GM18907 (cell line): ENCODE results near the gene RASSF7.

Source experiments
- ATAC-seq: cut with Tn5 transposase; IDR thresholded peaks from one replicate; pipeline ENCODE4 v1.9.1; 2021; ENCODE audit warnings: mild to moderate bottlenecking, moderate library complexity; ENCODE audit not compliant: unreplicated experiment

Gene RASSF7

DNA sequence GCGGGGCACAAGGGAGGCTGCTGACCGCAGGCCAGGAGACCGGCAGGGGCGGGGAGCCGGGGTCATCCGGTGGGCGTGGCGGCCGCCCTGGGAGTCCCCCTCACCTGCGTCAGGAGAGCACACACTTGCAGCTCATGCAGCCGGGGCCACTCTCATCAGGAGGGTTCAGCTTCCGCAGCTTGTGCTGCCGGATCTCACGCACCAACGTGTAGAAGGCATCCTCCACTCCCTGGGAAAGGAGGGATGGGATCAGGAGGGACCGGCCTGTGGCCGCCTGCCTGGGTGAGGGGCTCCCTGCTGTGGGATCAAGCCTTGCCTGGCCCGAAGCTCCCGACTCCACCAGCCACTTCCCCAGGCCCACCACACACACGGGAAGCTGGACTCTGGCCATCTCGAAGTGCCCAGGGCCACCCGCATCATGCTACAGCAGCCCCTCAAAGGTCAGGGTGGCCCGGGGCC is 28.2 kb upstream of the RASSF7 start:
- no peak for ATAC-seq

DNA sequence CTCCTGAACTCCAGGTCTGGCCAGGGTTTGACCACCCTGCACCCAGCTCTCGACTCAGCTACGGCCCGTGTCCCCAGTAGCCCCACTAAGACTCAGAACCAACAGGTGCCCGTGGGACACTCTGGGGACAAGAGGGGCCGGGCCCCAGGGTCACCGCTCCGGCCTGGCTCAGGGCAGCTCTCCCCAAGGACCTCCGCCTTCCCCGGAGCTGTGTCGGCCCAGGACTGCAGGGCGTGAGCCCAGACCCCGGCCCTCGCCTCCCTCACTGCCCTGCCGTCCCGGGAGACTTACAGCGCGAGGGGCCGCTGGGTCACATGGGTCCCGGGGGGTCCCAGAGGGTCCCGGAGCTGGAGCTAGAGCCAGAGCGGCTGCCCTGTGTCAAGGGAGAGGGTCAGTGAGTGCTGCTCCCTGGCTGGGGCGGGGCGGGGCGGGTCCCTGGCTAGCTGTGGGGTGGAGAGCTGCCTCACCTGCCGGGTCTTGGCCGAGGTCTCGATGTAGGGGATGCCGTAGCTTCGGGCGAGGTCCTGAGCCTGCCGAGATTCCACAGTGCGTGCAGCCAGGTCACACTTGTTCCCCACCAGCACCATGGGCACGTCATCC is 27.7 kb upstream of the RASSF7 start:
- ATAC-seq: no peak

DNA sequence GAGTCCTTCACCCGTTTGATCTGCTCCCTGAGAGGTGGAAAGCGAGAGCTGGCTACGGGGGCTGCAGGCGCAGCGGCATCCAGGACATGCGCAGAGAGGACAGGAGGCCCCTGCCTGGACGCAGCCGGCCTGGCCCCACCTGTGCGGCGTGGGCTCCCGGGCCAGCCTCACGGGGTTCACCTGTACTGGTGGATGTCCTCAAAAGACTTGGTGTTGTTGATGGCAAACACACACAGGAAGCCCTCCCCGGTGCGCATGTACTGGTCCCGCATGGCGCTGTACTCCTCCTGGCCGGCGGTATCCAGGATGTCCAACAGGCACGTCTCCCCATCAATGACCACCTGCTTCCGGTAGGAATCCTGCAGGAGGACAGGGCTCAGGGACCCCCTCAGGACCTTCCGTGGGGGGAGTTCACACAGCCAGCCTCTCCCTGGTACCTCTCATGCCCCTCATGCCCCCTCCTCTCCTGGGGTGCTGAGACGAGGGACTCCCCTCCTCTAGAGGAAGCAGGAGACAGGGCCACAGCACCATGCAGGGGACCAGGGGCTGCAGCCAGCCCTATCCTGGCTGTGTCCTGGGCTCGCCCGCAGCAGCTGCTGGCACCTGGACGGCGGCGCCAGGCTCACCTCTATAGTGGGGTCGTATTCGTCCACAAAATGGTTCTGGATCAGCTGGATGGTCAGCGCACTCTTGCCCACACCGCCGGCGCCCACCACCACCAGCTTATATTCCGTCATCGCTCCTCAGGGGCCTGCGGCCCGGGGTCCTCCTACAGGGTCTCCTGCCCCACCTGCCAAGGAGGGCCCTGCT is 27.0 kb upstream of the RASSF7 start:
- ATAC-seq: no peak

DNA sequence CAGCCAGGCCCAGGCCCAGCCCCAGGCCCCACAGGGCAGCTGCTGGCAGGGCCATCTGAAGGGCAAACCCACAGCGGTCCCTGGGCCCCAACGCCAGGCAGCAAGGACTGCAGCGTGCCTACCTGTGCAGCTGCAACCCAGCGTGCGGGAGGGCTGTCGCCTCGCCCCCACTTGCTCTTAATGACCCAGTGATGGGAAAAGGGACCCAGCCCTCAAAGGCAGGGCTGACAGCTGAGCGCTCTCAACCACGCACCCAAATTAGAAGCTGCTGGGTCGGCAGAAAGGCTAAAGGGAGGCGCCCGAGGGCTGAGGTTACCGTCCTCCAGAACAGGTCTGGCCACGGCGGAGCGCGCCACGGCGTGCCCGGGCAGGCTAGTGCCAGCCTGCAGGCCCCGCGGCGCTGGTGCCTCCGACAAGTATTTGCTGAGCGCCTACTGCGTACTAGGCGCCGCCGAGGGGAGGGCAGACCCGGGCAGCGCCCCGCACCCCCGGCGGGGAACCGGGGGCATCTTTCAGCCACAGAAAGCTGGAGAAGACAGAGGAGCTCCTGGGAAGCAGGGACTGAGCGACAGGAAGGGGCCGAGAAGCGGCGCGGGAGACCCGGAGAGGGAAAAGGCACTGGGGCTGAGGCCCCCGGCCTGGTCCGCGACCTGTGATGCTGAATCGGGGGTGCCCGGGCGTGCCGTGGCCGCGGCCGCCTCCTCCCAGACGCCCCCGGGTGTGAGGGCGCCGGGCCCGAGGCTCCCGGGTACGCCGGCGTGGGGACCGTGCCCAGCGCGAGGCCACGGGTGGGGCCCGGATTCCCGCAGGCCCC is 26.2 kb upstream of the RASSF7 start:
- ATAC-seq: no peak

DNA sequence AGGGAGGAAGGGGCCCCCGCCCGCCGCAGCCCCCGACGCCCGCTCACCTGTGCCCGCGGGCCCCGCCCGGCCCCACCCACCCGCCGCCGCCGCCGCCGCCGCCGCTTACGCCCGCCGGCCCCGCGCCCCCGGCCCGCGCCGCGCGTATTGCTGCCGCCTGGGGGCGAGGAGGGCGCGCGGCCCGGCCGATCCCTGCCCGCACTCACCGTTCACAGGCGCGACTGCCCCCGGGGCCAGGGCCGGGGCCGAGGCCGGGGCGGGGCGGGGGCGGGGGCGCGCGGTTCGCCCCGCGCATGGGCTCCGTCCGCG is 25.6 kb upstream of the RASSF7 start:
- no peak for ATAC-seq

DNA sequence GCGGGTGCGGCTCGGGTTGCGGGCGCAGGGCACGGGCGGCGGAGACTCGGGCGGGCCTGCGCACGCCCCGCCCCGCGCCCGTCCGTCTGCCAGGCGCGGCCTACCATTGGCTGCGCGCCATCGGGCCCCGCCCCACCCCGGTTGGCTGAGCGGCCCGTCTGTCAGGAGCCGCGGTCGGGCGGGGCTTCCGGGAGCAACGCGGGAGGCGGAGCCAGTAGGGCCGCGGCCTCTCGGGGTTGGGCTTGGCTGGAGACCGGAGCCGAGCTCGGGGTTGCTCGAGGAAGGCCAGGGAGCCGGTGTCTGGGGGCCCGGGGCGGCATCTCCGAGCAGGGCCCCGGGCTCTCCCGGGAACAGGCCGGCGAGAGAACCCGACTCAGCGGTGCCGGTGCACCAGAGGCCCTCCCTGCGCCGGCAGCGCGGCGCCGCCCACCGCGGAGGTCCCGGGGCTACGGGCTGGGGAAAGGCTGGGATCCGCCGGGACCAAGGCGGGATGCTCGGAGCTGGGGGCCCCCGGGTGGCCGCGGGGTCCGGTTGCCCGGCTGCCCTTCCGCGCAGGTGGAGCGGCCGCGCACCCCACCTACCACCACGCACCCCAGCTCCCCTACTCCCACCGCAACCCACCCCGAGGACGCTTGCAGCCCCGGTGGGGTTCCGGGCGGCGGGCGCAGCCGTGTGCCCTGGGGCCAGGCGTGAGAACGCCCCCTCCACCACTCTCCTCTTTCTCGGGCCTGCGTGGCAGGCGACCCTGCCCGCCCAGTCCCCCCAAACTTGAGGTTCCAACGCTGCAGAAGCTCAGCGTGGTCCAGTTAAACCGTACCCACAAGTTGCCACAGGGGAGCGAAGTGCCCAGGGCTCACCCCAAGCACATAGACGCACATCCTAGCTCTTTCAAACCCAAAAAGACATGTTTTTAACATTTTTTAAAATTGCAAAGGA is 25.0 kb upstream of the RASSF7 start, which contains the start of gene HRAS:
Gene HRAS (minus strand): TSS at position 58 of the 936 bp plus-strand sequence.
- peak; percentile 57 for ATAC-seq

DNA sequence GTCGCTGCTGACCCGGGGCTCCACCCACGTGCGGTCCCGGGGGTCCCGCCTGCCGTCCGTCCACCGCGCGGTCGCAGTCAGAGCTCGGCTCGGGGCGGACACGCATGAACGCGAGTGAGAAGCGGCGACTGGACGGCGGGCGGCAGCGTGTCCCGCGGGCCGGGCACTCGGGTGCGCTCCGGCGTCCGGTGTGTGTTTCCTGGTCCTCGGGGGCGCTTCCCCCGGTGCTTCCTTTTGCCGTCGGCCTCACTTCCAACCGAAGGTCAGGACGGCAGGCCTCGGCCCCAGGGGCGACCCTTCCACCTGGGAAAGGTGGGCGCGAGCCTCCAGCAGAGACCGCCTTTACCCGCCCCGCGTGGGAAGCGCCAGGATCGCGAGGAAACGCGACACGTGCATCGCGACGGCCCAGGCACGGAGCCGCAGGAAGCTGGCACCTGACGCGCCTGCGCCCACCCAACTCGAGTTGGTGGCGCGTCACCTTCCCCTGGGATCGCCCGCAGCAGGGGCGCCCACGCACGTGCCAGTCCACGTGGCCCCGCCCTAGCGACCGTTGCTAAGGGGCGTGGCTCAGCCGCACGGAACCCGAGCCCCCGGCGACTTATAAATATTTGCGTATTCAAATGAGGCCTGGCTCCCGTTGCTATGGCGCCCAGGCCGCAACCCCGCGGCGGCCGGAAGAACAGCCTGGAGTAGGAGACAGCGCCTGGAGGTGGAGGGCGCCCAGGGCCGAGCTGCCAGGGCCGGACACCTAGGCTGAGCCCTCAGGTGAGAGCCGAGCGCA is 23.7 kb upstream of the RASSF7 start, which contains the start of gene LRRC56:
Gene LRRC56 (plus strand): TSS at position 687 of the 781 bp plus-strand sequence. CDS start 3,158 bp downstream, outside the sequence.
- peak; percentile 54 for ATAC-seq

DNA sequence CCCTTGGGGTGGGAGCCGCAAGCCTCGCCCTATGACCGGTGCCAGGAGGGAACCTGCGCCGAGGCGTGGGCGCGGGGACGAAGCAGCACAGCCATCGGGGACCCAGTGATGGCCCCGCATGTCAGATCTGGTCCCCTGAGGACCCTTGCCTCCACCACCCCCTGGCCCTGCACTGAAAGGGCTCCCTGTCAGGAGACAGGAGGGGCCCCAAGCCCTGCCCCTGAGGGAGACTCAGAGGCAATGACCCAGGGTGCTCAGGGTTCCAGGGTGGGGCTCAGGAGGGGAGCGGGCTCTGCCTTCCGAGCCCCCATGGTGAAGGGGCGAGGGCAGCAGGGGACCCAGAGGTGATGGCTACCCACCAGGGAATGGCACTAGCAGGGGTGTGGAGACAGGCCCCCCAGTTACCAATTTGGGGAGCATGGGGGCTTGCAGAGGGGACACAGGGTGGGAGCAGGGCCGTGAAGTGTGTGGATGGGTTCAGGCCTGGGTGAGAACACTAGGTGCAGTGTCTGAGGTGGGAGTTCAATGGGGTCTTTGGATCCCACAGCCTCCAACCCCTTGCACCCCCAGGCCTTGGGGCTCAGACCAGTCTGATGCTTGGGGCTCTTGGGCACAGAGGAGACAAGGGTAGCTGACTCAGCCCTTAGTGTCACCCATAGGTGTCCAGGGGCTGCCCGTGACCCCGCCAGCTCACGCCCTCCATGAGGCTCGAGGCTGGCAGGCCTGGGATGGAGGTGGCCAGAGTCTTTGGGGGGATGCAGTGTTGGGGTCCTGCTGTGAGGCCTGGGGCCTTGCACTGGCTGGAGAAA is 22.9 kb upstream of the RASSF7 start:
- ATAC-seq: no peak

DNA sequence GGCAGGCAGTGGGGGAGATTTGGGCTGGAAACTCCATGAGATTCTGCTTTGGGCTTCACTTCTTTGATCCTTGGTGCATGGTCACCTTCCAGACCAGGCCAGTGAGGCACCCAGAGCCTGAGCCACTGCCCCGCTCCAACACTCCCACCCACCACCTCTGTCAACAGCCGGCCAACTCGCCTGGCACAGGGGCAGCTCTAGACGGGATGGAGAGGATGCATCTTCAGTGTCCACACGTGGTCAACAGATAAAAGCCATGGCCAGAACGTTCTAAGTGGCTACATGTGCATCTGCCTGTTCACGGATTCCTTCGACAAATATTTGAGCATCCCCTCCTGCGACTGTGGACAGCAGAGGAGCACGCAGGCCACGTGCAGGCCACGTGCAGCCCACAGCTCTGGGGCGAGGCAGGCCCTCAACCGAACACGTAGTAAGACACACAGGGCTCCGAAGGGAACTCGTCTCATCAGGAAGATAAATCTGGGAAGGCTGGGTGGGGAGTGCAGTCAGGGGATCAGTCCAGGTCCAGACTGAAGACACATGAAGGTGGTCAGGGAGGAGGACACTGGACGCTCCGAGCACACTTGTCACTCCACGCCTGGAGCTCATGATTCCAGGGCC is 22.2 kb upstream of the RASSF7 start:
- no peak for ATAC-seq

DNA sequence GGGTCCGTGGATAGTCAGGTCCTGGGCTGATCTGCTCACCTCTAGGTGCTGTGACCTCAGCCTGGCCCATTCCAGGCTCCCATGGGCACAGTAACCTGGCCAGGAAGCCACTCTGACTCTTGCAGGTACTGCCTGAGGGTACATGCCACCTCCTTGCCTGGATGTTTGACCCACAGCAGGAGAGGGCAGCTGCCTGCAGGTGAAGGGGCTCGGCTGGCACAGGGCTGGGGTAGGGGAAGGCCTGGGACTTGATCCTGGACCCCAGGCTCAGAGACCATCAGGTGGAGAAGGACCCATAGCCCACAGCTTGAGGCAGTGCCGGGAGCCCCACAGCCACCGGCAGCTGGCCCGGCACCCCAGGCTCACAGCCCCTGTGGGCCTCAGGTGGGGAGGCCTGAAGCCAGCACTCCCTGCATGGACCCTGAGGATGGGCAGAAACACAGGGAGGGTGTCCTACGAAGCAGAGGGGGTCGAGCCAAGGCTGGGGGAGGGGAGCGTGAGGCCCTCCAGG is 20.7 kb upstream of the RASSF7 start:
- no peak for ATAC-seq

DNA sequence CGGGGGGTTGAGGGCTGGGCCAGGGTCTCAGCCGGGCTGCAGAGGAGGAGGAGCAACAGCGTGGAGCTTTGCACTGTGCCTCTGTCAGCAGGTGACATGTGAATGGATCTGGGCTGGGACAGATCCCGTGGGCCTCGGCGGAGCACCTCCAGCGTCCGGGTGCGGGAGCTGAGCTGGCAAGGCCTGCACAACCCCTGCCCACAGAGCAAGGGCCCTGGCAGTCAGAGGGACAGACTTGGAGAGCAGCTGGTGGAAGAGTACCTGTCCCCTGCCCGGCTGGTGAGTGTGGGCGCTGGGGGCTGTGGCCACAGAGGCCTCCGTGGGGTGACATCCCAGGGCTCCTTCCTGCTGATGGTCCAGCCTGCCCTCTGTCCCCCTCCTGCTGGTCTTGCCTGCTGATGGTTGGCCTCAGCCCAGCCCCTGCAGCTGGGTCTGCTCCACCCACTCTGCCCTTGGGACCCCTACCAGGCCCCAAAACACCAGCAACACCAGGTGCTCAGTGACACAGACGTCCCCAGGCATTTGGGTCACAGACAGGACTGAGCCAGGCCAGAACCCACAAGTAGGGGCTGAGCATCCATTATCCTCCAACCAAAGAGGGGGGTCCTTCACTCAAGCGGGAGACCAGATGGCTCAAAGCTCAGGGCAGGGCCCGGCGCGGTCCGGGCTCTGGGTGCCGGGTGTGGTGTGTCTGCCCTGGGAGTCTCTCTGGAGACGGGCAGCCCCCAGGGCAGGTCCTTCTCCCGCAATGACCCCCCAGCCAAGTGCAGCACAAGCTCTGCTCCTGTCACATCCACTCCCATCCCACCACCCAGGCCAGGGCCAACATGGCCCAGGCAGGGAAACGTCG is 20.0 kb upstream of the RASSF7 start:
- ATAC-seq: no peak

DNA sequence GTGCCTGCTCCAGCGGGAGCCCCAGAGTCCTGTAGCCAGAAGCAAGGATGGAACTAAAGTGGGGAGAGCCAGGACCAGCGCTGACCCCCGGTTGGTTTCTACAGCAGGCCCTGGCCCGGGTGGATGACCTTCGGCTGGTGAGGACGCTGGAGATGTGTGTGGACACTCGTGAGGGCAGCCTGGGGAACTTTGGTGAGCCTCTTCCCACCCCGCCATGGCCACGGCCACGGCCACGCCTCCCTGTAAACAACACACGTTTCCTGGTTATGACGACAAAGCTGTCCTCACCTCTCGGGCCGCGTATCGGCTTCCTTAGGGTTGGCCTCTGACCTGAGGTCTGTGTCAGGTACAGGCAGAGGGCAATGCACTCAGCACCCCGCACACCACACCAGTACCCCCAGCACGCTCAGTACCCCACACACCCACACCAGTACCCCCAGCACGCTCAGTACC is 19.3 kb upstream of the RASSF7 start:
- ATAC-seq: no peak

DNA sequence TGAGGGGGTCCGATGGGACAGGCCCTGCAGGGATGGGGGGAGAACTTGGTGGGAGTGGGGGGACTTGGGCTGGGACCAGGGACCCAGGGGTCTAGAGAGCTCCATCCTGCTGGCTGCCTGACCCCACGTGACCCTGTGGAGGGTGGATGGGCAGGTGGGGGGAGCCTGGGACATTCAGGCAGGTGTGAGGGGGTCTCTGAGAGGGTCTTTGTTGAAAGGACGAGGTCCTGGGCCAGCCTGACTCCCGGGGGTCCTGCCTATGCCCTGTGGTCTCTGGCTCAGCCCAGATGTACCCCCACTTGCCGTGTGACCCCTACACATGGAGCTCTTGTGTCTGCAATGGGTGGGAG is 16.0 kb upstream of the RASSF7 start:
- ATAC-seq: no peak

DNA sequence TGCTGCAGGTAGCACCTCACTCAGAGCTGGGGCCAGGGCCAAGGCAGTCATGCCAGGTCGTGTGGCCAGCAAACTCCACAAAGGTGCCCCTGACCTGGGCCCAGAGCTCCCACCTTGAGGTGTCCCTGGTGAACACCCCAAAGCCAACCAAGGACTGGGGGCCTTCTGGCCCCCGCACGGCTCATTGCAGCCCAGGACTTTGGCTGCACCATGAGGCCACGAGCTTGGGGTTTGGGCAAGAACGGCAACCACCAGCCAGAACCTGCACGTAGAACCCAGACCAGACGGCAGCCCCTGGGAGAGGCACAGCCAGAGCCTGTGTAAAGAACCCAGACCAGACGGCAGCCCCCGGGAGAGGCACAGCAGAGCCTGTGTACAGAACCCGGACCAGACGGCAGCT is 15.6 kb upstream of the RASSF7 start:
- no peak for ATAC-seq

DNA sequence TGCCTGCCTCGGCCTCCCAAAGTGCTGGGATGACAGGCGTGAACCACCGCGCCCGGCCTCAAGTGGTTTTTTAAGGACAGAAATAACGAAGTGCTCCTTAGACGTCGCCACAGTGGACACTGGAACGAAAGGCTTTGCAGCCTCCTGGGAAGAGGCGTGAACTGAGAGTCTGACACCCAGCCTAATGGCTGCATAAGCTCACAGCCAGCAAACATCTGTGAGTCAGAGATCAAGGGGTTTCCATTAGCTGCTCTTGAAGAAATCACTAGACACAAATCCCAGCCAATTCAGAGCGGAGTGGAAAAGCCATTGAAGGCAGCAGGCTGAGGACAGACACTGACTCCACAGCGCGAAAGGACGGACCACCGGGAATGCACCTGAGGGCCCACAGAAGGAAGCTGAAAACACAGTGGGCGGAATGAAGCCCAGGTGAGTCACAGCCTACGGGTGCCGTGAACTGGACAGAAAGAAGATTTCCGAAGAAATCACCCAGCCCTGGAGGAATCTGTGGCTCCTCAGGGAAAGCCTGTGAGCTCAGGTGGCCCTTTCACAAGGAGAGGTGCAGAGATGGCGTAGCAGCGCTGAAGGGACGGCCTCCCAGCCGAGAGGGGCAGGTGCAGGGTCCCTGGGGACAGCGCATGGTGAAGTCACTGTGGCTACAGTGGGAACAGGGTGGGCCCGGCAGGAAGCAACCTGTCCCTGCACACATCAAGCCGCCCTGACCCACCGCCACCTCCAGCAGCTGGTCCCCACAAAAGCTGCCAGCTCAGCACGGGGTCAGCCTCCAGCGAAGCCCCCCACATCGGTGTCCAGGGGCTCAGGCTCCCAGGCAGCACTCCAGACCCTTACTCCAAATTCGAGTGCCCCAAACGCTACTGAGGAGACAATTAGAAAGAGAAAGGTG is 11.8 kb upstream of the RASSF7 start:
- no peak for ATAC-seq

DNA sequence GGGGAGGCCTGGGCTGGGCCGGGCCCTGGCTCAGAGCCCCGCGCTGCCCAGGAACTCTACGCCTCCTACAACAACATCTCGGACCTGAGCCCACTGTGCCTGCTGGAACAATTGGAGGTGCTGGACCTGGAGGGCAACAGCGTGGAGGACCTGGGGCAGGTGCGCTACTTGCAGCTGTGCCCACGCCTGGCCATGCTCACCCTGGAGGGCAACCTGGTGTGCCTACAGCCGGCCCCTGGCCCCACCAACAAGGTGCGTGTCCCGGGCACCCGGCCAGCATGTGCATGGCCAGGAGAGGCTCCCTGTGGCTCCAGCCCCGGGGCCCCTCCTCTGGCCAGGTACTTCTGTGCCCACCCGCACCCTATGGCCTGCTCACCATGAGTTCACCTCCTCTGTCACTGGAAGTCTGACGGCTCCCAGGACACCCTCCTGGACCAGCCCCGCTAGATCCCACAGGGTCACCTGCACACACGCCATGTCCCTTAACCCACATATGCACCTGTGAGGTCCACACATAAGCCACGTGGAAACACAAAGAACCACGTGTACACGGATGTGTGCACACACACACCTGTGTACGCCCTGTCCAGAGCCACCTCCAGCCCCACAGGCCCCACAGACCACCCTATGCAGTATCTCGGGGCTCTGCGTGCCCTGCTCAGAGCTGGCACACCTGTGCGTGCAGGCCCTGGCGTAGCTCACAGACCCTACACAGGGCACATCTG is 10.6 kb upstream of the RASSF7 start:
- ATAC-seq: no peak
